Omental fat pad (tissue), 4 donors: Measurements from ENCODE around the gene PRLR. TPM values are rescaled to one million over a fixed set of nuclear protein-coding genes. Genes with fewer than 3 reads are reported as not detected.

Source experiments
- ATAC-seq: fragments of 150-250 bp; one replicate; pipeline ENCODE4 v1.9.1; 2016; ENCODE audit warnings: mild to moderate bottlenecking, moderate library complexity; ENCODE audit not compliant: low FRiP score
- DNase-seq: peaks from one replicate; pipeline ENCODE4 v3.0.0-alpha.2; 2019; ENCODE audit warnings: low spot score
- CTCF ChIP-seq, 3 donors: fragments of 450-650 bp; IDR thresholded peaks; one replicate each; pipeline ENCODE4 v1.5.1; 2016 to 2017; ENCODE audit warnings: antibody characterized with exemption in 3 of 3, mild to moderate bottlenecking in 3 of 3, moderate library complexity in 2 of 3
- total RNA-seq, 4 donors: library from RNA; depleted of rRNA; stranded (reverse); fragments of >200 nt; gene quantifications; one replicate each; pipeline ENCODE4 v1.1.0, GENCODE V29; 2016

The PRLR gene
- total RNA-seq, 4 donors from 2014 or later, result 0.38 to 2.4 (median 0.90) TPM

DNA sequence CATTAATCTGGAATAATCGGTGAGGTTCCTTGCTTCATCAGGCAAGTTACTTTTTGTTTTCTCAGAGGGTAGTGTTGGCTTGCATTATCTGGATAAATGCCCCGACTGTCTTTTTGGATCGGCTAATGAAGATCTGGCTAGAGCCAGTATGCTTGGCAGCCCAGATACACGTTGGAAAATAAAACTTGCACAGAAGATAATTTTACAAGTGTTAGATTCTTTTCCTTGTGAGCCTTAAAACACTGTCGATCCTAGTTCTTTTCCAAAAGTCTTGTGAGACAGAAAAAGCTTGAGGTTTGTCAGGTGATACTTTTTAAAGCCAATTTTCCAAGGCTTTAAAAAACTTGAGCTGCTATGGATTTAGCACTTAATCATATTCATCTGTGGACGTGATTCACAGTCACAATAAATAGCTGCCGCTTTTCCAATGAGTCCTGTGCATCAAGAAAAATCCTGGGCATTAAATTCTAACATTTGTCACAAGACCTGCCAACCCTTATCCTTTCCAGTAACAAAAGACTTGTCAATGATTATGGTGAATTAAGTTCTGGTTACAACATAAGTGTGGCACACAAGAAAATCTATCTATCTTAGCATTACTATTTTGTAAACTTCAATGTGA lies 68.5 kb downstream of the PRLR start:
- ATAC-seq, result no peak
- no peak for TF ChIP-seq CTCF (IDR thresholded peaks at IDR 0.05)
- DNase-seq, result no peak

GRCh38 chr5:35160486-35161116 lies 69.7 kb downstream of the PRLR start:
- no peak for TF ChIP-seq CTCF (IDR thresholded peaks at IDR 0.05)
- DNase-seq, result no peak
- ATAC-seq, result no peak

DNA sequence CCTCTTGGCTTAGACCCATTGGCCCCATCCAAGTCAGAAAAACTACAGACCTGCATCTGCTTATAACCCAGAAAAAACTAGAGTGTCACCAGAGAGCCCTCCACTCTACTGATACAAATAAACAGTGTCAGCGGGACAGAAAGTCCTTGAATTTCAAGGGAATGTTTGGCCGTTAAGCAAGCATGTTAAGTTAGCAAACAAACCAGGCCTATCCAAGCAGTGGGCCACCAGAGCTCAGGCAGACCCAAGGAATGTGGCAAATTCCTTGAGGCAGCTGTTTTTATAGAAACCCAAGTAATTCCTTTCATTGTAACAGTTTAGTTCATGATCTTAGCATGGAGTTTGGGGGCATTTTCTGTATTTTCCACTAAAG lies 70.9 kb downstream of the PRLR start:
- ATAC-seq (no peak), DNase-seq (no peak)
- no peak for TF ChIP-seq CTCF (IDR thresholded peaks at IDR 0.05)

DNA sequence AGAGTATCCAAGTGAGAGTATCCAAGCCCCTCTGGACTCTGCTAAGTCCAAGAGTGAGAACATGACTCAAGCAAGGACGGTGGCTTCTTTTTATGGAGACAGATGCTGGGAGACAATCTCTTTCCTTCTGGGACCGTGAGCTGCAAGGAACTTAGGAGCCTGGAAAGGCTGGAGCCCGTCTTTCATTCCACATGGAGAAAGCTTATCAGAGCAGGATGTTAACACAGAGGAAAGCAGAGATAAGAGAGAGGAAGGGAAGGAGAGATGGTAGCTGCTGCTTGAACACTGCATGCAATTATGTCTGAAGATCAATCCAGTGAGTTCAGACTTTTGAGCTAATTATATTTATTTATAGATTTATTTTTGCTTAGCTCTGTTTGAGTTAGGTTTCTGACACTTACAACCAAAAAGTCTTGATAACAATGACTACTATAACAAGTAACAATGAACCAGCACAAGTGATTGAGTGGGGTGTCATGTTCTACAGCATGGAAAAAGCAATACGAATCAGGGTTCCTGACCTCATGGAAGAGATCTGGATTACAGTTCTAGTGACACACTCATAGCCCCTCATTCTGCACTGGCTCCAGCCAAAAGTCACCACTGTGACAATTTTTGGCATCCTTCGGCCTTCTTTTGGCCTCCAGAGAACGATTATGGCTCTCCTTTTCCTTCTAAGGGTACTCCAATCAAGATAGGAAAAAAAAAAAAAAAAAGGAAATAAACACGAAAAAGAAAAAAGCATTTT lies 71.5 kb downstream of the PRLR start:
- no peak for TF ChIP-seq CTCF (IDR thresholded peaks at IDR 0.05)
- DNase-seq (no peak), ATAC-seq (no peak)

DNA sequence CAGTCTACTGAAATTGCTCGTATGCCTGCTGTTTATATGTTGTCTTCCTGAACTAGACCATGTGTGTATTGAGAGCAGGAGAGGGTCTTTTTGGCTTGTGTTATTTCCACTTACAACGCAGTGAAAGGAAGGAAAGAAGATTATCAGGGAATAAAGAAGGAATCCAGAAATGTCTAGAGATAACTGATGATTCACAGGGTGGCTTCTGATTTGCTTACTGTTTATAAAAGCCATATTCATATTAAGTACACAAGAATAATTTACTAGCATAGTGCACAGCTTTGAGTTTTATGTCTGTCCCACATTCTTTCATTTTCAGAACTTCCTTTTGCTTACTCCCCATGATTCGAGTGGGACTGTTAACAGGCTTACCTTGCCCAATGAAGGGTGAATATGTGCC lies 72.1 kb downstream of the PRLR start:
- no peak for TF ChIP-seq CTCF (IDR thresholded peaks at IDR 0.05)
- DNase-seq, result no peak
- no peak for ATAC-seq

GRCh38 chr5:35153375-35153932 lies 76.8 kb downstream of the PRLR start:
- TF ChIP-seq CTCF (IDR thresholded peaks at IDR 0.05), result no peak
- DNase-seq, result no peak
- ATAC-seq, result no peak
